HG03354 (cell line): ENCODE data around the gene OS9.
"Not testable (repeated sequence)": the region's sequence is repeated elsewhere in the genome, so short reads cannot be mapped to it uniquely, and the experiment has no call there.

Source experiments
- ATAC-seq: cut with Tn5 transposase; IDR thresholded peaks from one replicate; pipeline ENCODE4 v1.9.1; 2021; ENCODE audit warnings: mild to moderate bottlenecking; ENCODE audit not compliant: unreplicated experiment, poor library complexity, severe bottlenecking

Gene OS9

GRCh38 chr12:57720606-57721595, 27.0 kb downstream of the OS9 start:
- ATAC-seq: no peak

- ATAC-seq: not testable (repeated sequence)
Measured at GRCh38 chr12:57721846-57722608, 28.1 kb downstream of the OS9 start.

GRCh38 chr12:57722716-57723629, 29.0 kb downstream of the OS9 start:
- ATAC-seq: no peak

- ATAC-seq: no peak
Measured at GRCh38 chr12:57723630-57723962, 29.7 kb downstream of the OS9 start.

GRCh38 chr12:57724003-57724935, 30.3 kb downstream of the OS9 start:
- no peak for ATAC-seq

GRCh38 chr12:57724936-57725740, 31.2 kb downstream of the OS9 start:
- no peak for ATAC-seq

- no peak for ATAC-seq
Measured at GRCh38 chr12:57725851-57726150, 31.9 kb downstream of the OS9 start.

- peak; percentile 68 for ATAC-seq
Measured at GRCh38 chr12:57726151-57726883, 32.4 kb downstream of the OS9 start.

GRCh38 chr12:57726884-57727757, 33.2 kb downstream of the OS9 start:
- ATAC-seq: no peak

GRCh38 chr12:57727758-57728395, 33.9 kb downstream of the OS9 start:
- no peak for ATAC-seq

- ATAC-seq: no peak
Measured at GRCh38 chr12:57729321-57729844, 35.5 kb downstream of the OS9 start.

GRCh38 chr12:57730336-57731067, 36.6 kb downstream of the OS9 start:
- ATAC-seq: no peak

- ATAC-seq: no peak
Measured at GRCh38 chr12:57731411-57732080, 37.6 kb downstream of the OS9 start.

GRCh38 chr12:57732270-57732669, 38.3 kb downstream of the OS9 start:
- ATAC-seq: no peak
